Bone marrow (tissue), 2 donors: ENCODE results near the gene MAML2.

Source experiments
- DNase-seq, 2 donors: peaks; one replicate each; lab custom pipeline; 2025; lab: John Stamatoyannopoulos, UW

MAML2 gene

GRCh38 chr11:95964281-95964680, 378.7 kb downstream of the MAML2 start:
- DNase-seq, result no peak

GRCh38 chr11:95961758-95962157, 381.2 kb downstream of the MAML2 start:
- no peak for DNase-seq

GRCh38 chr11:95950905-95951304, 392.1 kb downstream of the MAML2 start:
- DNase-seq, result no peak

DNA sequence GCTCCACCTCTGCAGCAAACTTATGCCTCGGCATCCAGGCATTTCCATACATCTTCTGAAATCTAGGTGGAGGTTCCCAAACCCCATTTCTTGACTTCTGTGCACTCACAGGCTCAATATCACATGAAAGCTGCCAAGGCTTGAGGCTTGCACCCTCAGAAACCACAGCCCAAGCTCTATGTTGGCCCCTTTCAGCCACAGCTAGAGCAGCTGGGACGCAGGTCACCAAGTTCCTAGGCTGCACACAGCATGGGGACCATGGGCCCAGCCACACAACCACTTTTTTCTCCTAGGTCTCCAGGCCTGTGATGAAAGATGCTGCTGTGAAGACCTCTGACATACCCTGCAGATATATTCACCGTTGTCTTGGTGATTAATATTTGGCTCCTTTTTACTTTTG, 394.4 kb downstream of the MAML2 start:
- no peak for DNase-seq

DNA sequence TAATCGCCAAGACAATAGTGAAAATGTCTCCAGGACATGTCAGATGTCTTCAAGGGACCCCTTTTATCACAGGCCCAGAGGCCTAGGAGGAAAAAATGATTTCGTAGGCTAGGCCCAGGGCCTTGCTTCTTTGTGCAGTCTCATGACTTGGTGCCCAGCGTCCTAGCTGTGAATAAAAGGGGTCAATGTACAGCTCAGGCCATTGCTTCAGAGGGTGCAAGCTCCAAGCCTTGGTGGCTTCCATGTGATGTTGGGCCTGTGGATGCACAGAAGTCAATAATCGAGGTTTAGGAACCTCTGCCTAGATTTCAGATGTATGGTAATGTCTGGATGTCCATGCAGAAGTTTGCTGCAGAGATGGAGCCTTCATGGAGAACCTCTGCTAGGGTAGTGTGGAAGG, 398.4 kb downstream of the MAML2 start:
- DNase-seq, result no peak

DNA sequence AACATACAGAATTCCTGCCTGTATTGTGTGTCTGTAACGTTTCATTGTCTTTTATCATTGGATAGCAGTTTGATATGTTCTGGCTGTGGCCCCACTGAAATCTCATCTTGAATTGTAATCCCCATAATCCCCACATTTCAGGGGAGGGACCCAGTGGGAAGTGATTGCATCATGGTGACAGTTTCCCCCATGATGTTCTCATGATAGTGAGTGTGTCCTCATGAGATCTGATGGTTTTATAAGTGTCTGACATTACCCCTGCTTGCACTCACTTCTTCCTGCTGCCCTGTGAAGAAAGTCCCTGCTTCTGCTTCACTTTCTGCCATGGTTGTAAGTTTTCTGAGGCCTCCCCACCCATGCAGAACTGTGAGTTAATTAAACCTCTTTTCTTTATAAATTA, 399.4 kb downstream of the MAML2 start:
- DNase-seq, result no peak

GRCh38 chr11:95939091-95939490, 403.9 kb downstream of the MAML2 start:
- no peak for DNase-seq

GRCh38 chr11:95937358-95937757, 405.6 kb downstream of the MAML2 start:
- no peak for DNase-seq

- no peak for DNase-seq
Measured at GRCh38 chr11:95933594-95933993, 409.4 kb downstream of the MAML2 start.

- no peak for DNase-seq
Measured at GRCh38 chr11:95931916-95932315, 411.1 kb downstream of the MAML2 start.

- no peak for DNase-seq
Measured at GRCh38 chr11:95930948-95931347, 412.0 kb downstream of the MAML2 start.

- no peak for DNase-seq
Measured at GRCh38 chr11:95926726-95927125, 416.3 kb downstream of the MAML2 start.
